Fibroblast of lung (primary cell): ENCODE results near the gene CREB5.

Experiments
- CTCF ChIP-seq, 2 donors: IDR thresholded peaks in 1 of 2; conservative IDR thresholded peaks in 1 of 2; 1 replicate in 1 of 2; 2 replicates in 1 of 2; pipeline ENCODE4 v1.5.1; 2011 to 2012; ENCODE audit warnings: low read length in 2 of 2, control low read depth in 1 of 2, inconsistent platforms in 1 of 2, low read depth in 1 of 2, mild to moderate bottlenecking in 1 of 2
- EZH2 ChIP-seq: IDR thresholded peaks from 2 replicates; pipeline ENCODE4 v1.5.1; 2012; ENCODE audit warnings: low read length, control low read depth, mild to moderate bottlenecking; ENCODE audit errors: missing control alignments

GRCh38 chr7:28790467-28790866, 378.1 kb downstream of the CREB5 start:
- TF ChIP-seq CTCF (conservative IDR thresholded peaks at IDR 0.05 in 1 of 2, IDR thresholded peaks at IDR 0.05 in 1 of 2; ENCODE audit: low read depth in 1 of 2, low read length in 2 of 2) (no peak), EZH2 (no peak)
